ENCODE data around the gene UTS2R. TPM values are rescaled to one million over a fixed set of nuclear protein-coding genes. Genes with fewer than 3 reads are reported as not detected.

UTS2R gene
- total RNA-seq, 1 donor from 2014 or later, result 0.22 TPM

- Mint-ChIP-seq H3K36me3 (ENCODE audit: insufficient read depth) (no peaks in the 10 kb centered on the region), H3K4me3 (ENCODE audit: low read depth) (no peak overlapping the region), H3K4me1 (ENCODE audit: low read depth) (peaks cover 1% of the 10 kb centered on the region), H3K27me3 (peaks cover 9% of the 10 kb centered on the region), H3K9me3 (ENCODE audit: low read depth) (no peaks in the 10 kb centered on the region), H3K27ac (no peak overlapping the region)
- TF ChIP-seq CTCF (IDR thresholded peaks at IDR 0.05; ENCODE audit: unreplicated experiment), result no peak
- DNase-seq (ENCODE audit: low spot score, unreplicated experiment), result no peak
These were observed 46.8 kb upstream of the UTS2R start for GRCh38 chr17:82324566-82325285.

- Mint-ChIP-seq H3K9me3 (ENCODE audit: low read depth) (no peaks in the 10 kb centered on the region), H3K36me3 (ENCODE audit: insufficient read depth) (no peaks in the 10 kb centered on the region)
These were observed 46.0 kb upstream of the UTS2R start for GRCh38 chr17:82325286-82326180.

GRCh38 chr17:82327289-82327688, 44.3 kb upstream of the UTS2R start:
- Mint-ChIP-seq H3K36me3 (ENCODE audit: insufficient read depth) (no peaks in the 10 kb centered on the region), H3K4me1 (ENCODE audit: low read depth) (peaks cover 1% of the 10 kb centered on the region), H3K4me3 (ENCODE audit: low read depth) (no peak overlapping the region), H3K27me3 (peaks cover 18% of the 10 kb centered on the region), H3K27ac (no peak overlapping the region), H3K9me3 (ENCODE audit: low read depth) (no peaks in the 10 kb centered on the region)
- no peak for DNase-seq (ENCODE audit: low spot score, unreplicated experiment)
- TF ChIP-seq CTCF (IDR thresholded peaks at IDR 0.05; ENCODE audit: unreplicated experiment), result no peak

More at GRCh38 chr17:82325286-82326180, 46.0 kb upstream of the UTS2R start:
- no peak for TF ChIP-seq CTCF (IDR thresholded peaks at IDR 0.05; ENCODE audit: unreplicated experiment)
- no peak overlapping the region for H3K27ac Mint-ChIP-seq
- DNase-seq (ENCODE audit: low spot score, unreplicated experiment), result no peak
- H3K4me1 Mint-ChIP-seq (ENCODE audit: low read depth), result peaks cover 1% of the 10 kb centered on the region
- peaks cover 9% of the 10 kb centered on the region for H3K27me3 Mint-ChIP-seq
- no peak overlapping the region for H3K4me3 Mint-ChIP-seq (ENCODE audit: low read depth)

- no peak overlapping the region for H3K4me3 Mint-ChIP-seq (ENCODE audit: low read depth)
- TF ChIP-seq CTCF (IDR thresholded peaks at IDR 0.05; ENCODE audit: unreplicated experiment), result no peak
- H3K4me1 Mint-ChIP-seq (ENCODE audit: low read depth), result peaks cover 2% of the 10 kb centered on the region
- no peak for DNase-seq (ENCODE audit: low spot score, unreplicated experiment)
- no peaks in the 10 kb centered on the region for H3K9me3 Mint-ChIP-seq (ENCODE audit: low read depth)
- no peak overlapping the region for H3K27ac Mint-ChIP-seq
- peaks cover 23% of the 10 kb centered on the region for H3K27me3 Mint-ChIP-seq
- H3K36me3 Mint-ChIP-seq (ENCODE audit: insufficient read depth), result no peaks in the 10 kb centered on the region
These were observed 43.8 kb upstream of the UTS2R start for GRCh38 chr17:82327757-82328140.

GRCh38 chr17:82328141-82328993, 43.2 kb upstream of the UTS2R start:
- Mint-ChIP-seq H3K27me3 (peaks cover 27% of the 10 kb centered on the region), H3K9me3 (ENCODE audit: low read depth) (no peaks in the 10 kb centered on the region), H3K4me3 (ENCODE audit: low read depth) (no peak overlapping the region), H3K36me3 (ENCODE audit: insufficient read depth) (no peaks in the 10 kb centered on the region), H3K4me1 (ENCODE audit: low read depth) (peaks cover 5% of the 10 kb centered on the region), H3K27ac (no peak overlapping the region)
- no peak for DNase-seq (ENCODE audit: low spot score, unreplicated experiment)
- no peak for TF ChIP-seq CTCF (IDR thresholded peaks at IDR 0.05; ENCODE audit: unreplicated experiment)

Data from progenitor cell of endocrine pancreas (in vitro differentiated cells).